NCI-H2081 treated with DMSO at 0.1 percent for 48 hours (cell line): ENCODE results near the gene PRKAG2.
"Not testable (repeated sequence)": the region's sequence is repeated elsewhere in the genome, so short reads cannot be mapped to it uniquely, and the experiment has no call there.

Experiments used
- DNase-seq: peaks from one replicate; lab custom pipeline; 2025; lab: John Stamatoyannopoulos, UW

PRKAG2 gene

DNA sequence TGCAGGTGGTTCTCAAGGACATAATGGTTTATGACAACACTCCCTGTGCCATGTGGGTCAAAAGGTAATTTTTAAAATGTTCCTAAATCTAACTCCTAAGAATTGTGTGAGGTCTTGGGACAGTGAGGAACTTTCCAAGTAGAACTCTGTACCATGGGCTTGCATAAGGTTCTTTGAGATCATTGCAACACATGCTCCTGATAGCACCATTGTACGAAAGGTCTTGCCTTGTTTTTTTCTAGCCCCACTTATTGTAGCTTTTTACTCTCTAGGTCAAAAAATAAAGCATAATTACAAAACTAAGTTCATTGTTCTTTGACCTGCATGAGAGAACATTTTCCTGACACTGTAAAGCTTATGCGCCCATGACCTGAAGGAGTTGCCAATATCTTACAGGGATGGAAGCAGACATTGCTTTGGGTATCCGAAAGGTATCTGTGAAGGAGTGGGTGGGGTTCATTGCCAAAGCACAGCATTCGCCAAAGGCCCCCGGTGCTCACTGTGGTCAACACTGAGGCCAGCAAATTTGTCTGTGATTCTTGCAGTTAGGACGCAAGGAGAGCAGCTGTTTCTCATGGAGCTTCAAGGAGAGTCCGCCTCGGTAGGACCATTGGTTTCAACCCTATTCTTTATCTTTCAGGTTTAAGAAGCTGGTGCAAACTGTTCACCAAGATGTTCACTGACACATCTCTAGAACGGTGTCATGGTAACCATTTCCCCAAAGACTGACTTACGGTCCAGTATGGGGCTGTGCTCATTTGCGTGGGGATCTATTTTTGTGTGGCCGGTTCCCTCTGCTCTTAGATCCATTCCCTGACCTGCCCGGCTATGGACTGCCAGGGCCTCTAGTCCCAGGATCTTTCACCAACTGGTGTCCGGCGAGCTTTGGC is 7.6 kb upstream of the PRKAG2 start:
- no peak for DNase-seq

DNA sequence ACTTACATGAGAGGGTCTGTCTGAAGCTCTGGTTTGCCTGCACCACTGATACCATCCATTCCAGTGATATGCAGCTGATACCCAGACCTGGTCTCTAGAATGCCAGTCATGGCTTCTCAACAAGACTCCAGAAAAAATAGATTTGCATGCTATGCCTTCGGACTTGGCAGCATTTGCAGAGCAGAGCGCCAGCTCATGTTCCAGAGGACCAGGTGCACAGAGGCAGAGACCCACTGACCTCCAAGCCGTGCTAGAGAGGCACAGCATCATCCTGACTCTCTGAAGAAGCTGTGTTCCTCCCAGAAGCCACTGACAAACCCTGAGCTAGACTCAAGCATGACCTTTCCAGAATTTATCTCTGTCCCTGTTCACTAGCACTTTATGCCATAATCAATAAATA is 6.9 kb upstream of the PRKAG2 start:
- no peak for DNase-seq

DNA sequence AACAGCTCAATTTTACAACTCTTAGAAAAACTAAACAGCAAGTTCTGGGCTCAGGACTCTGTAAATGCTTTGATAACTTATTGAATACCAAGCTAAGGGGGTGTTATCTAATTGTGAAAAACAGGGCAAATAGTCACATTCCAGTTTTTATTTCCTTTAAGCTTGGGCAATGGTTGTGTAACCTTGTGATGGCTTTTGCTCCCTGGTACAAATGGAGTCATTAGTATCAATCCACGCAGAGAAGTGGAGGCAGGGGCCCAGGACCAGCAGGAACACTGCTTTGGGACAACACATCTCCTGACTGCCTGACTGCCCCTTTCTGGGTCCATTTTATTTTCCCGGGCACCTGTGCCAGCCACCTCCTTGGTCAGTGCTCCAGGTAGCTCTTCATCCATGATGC is 5.8 kb upstream of the PRKAG2 start:
- no peak for DNase-seq

DNA sequence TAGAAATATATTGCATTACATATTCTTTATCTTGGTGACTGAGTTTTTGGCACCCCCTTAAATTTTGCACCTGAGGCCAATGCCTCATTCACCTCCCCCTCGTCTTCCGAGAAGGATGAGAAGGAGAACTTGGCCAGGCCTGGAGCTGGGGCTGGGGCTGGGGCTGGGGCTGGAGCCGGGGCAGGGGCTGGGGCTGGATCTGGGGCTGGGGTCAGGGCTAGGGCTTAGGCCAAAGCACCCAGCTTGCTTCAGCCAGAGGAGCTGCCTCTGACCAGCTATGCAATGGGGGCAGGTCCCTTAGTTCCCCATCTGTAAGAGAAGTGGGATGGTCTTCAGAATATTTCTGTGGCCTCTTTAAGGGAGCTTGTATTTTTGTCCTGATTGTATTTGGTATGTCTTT is 3.8 kb upstream of the PRKAG2 start:
- no peak for DNase-seq

DNA sequence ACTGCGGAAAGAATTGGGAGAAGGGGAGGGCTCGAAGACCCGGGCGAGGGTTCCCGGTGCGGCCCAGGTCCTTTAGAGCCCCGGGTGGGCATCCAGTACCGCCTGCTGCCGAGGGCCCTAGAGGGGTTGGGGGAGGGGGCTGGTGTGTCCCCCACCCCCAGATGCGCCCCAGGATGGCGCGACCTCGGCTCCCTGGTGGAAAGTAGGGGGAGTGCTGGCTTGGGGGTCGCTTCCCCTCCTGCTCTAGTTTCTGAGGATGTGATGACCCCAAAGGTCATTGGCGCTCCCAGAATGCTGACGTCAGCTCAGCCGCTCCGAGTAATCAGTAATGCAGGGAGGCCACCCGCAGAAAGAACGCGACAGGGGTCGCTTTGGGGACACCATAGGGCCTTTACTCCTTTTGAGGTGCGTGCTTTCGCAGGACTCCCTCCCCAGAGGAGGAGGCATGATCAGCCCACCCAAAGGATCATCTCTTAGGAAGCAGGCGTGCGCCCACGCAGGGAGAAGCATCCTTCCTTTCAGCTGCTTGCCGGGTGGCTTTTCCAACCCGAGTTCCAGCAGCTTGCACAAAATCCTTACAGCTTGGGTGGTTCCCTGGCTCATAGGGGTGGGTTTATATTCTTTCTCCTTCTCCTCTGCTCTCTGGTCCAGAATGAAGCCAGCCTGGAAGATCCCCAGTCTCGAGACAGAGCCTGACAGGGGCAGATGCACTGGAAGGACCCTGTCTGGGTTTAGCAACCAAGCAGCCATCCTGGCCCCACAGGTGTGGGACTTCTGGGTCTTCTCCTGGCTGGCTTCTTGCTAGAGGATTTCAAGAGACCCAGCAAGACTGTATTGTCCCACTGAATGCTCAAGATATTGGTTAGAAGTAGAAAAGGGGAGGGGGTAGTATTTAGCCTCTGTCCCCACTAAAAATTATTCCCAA is 1.3 kb upstream of the PRKAG2 start:
- DNase-seq = no peak

DNA sequence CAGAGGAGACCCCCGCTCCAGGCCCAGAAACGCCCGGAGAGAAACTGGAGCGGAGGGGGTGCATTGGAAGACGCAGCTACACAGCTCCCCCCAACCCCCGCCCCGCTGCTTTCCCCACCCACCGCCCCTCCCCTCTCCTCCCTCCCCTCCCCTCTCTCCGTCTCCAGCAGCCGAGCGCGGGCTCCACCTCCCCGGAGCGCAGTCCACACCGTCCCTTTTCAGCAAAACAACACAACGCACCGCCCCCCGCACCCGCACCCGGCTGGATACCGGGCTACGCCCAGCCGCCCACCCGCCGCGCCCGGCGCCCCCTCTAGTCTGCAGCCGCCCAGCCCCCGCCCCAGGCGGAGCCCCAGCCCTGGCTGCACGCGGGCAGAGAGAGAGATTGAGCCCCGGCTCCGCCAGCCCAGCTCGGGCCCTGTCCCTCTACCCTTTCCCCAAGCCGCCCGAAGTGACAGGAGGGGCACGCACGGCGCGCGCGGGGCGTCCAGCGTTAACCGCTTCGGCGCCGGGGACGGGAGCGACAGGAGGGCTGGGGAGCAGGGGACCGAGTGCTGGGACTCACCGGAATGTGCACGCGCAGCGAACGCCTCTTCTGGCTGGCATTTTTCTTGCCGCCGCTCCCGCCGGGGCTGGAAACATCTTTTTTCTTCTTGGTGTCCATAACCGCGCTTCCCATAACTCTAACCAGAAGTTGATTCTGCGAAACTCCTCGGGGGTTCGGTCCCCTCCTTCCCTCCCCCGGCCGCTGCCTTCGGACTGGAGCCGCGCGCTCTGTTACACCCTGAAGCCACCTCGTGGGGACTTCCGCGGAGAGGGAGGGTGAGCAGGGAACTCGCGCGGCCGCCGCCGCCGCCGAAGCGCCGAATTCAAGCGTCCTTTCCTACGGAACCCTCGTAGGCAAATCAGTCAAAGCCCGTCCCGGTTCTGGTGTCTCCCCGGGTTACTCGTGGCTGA is 695 bp downstream of the PRKAG2 start:
- no peak for DNase-seq

DNA sequence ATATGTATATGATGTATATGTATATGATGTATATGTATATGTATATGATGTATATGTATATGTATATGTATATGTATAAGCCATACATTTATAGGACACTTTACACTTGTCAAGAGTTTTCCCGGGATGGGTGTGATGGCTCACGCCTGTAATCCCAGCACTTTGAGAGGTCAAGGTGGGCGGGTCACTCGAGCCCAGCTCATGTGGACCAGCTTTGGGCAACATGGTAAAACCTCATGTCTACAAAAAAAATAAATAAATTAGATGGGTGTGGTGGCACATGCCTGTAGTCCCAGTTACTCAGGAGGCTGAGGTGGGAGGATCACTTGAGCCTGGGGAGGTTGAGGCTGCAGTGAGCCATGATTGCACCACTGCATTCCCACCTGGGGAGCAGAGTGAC is 2.4 kb downstream of the PRKAG2 start:
- not testable (repeated sequence) for DNase-seq

DNA sequence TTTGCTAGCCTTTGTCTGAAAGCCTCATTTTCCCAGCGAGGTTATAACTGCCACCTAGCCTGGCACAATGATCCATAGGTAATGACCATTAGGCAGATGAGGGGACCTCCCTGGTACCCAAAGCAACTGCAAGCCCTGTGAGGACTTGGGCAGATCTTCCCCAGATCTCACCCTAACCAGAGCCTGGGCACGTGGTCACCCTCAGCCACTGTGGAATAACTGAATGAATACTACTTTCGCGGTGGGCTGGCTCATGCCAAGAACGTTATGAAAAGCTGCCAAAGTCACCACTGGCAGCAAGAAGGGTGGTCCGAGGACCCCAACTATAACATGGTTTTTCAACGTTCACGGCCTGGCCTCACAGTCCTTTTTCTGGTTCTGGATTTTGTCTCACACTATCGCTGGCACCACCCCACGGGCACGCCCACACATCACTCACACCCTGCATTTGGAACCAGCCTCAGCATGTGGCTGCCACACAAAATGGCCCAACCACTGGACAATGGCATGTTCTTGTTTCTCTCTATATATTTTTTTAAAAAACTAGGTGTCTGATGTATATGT is 3.4 kb downstream of the PRKAG2 start:
- no peak for DNase-seq

DNA sequence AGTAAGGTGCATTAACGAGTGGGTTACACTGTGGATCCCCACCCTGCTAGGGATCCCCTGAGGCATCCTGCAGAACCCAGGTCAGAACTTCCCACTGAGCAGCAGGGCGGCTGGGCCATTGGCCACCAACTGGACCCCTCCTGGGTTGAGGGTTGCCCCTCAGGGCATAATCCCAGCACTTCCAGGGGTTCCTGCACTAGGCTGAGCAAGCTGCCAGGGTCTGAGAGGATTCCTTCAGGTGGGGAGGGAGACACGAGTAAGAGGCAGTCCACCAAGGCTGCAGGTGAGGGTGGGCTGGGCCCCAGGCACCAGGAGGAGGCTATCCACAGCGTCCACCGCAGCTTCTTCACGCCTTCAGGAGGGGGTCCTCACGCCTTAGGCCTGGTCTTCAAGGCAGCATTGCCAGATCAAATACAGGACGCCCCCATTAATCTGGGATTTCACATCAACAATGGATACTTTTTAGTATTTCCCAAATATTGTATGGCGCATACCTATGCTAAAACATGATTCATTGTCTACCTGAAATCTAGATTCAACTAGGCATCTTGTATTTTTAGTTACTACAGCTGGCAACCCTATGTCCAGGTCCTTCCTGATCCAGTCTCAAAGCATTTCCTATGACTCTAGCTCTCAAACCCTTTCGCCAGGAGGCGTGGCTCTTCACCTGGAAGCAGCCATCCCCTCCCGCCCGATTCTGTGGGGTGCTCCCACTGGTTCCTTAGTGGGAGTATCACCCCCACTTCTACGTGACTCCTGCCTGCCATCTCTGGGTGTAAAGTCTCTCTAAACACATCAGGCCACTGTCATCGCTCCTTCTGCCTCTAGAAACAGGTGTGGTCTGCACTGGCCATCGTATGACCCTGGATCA is 4.1 kb downstream of the PRKAG2 start:
- DNase-seq = no peak

DNA sequence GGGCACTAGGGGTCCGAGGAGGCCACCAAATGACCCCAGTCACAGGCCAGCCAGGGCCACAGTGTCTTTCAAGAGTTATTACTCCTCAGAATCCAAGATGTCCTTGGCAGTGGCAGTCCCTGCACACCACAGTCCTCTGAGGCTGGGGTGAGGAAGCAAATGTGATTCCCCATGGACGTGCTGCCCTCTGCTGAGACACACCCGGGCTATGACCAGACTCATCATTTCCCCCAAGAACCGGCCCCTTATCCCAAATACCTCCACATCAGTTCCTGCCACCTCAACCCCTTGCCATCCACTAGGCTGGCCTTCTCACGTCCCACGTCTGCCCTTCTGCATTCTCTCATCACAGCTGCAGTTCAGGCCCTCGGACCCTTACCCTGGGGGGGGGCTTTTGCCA is 5.0 kb downstream of the PRKAG2 start:
- no peak for DNase-seq

DNA sequence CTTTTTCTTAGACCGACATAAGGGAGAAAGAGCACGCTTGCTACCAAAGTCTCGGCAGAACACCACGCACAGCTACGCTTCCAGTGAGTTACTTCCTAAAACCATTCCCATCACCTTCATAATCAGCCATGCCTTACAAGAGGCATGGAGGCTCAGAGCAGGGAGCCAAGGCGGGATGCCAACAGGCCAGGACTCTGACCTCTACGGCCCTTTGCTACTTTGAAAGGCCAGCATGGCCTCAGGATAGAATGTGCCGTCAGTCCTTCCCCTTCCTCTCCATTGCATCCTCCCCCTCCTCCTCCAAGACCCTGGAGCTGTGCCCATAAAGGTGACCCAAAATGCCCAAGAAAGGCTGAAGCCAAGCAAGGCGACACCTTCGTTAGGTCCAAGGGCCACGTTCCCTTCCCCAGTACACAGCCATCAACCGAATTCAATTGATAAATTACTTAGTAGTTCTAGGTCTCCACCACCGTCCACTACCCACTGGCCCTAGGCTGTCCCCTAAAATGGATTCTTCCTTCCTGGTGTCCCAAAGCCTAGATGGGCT is 5.7 kb downstream of the PRKAG2 start:
- no peak for DNase-seq

DNA sequence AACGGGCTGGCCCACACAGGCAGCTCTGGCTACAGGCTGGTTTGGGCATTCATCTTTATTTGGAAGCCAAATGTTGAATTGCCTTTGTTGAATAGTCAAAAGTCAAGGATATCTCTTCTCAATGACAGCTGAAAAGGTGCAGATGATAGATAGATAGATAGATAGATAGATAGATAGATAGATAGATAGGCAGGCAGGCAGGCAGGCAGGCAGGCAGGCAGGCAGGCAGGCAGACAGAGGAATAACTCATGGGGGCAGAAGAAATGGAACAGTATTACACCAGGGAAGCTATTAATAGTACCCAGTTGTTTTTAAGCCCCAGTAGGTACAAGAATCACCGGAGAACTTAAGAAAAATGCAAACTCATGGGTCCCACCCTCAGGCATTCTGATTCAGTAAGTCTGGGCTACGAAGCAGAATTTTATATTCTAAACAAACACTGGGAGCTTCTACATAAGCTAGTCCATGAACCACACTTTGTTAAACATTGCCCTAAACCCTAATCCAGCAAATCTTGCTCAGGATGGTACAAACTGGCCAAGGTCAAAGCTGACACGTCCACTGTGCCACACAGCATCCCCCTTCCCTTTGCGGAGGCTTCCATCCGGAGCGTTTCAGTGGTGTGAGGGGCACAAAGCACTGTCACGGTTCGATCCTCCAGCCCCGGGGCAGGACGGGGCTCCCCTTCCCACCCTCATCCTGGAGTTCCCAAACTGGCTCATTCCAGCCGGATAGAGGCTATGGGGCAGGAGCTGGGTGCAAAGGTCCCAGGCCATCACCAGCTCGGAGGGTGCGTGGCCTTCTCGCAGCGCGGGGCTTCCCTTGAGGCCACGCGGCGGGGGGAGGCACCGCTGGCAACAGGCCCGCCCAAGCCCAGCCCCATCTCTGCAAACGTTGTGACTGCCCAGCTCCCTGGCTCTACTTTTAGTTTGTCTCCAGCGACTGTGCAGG is 6.7 kb downstream of the PRKAG2 start:
- DNase-seq = no peak

DNA sequence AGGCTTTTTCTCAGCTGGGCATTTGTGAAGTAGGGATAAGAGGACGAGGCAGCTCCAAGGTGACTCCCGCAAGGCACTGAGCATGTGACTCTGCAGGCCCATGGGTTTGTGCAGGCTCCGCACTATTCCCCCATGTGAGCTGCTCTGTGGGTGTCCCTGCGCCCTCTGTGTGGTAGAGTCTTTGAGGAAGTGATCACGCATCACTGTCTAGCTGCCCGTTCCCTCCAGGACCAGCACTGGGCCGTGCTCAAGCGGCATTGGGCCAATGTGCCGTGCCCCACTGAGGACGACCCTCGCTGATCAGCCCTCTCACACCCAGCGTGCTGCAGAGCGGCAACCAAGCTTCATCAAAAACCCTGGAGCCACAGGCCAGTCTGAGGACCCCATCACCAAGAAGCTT is 7.5 kb downstream of the PRKAG2 start:
- DNase-seq = no peak

DNA sequence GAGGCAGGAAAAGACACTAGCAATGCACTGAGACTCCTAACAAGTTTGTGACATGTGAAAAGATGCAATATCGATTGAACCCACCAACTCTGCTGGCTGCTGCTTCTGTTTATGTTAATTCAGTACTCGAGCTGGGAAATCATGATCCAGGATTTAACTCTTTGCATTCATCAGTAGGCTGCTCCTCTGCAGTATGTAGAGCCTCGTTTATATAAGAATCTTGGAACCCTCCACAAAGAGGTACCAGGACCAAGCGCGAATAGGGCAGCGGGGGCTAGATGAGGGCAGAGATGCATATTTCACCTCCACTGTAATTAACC is 7.8 kb downstream of the PRKAG2 start:
- DNase-seq = no peak

DNA sequence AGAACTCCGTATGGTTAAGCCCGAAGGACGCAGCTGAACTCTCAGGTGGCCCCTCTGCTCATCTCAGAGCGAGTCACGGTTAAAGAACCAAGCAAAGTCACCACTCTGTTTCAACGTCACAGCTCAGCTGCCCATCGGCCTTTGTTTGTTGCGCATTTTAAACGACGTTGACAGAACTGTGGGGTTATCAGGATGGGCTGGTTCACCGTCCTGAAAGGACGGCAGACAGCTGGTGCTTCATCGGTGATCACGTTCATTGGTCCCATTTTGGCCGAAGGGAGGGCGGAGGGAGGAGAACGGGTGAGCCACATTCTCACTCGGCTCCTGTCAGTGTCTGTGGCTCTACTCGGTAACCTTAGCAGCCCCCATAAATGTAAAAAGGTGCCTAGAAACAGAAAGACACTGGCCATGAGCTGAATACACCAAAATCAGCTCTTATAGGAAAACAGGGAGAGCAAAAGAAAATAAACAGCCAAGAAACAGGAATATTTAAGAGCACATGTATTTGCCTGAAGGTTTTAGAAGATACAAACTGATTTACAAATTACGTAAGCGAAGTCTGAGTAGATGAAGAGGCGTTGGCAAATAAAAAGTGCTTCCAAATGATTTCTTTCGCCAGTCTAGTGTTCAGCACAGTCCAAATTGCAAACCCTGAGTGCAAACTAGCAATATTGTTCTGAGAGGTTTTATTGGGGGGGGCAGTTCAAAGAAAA is 8.4 kb downstream of the PRKAG2 start:
- DNase-seq = no peak

DNA sequence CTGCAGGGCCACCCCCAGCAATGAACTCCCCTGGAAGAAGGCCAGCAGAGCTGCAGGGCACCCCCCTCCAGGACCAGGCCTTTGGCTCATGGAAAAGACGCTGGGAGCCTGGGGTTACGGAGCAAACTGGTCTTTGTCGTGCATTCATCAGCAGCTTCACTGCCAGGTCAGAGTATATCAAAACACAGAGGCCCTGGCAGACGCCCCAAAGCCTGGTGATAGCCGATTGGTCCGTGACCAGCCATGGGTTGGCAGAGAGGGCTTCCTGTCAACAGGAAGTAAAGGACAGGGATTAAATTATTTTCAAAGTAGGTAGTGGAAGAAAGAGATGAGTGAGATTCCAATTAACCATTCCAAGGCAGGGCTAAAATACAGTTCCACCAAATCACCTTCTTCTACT is 9.0 kb downstream of the PRKAG2 start:
- no peak for DNase-seq

DNA sequence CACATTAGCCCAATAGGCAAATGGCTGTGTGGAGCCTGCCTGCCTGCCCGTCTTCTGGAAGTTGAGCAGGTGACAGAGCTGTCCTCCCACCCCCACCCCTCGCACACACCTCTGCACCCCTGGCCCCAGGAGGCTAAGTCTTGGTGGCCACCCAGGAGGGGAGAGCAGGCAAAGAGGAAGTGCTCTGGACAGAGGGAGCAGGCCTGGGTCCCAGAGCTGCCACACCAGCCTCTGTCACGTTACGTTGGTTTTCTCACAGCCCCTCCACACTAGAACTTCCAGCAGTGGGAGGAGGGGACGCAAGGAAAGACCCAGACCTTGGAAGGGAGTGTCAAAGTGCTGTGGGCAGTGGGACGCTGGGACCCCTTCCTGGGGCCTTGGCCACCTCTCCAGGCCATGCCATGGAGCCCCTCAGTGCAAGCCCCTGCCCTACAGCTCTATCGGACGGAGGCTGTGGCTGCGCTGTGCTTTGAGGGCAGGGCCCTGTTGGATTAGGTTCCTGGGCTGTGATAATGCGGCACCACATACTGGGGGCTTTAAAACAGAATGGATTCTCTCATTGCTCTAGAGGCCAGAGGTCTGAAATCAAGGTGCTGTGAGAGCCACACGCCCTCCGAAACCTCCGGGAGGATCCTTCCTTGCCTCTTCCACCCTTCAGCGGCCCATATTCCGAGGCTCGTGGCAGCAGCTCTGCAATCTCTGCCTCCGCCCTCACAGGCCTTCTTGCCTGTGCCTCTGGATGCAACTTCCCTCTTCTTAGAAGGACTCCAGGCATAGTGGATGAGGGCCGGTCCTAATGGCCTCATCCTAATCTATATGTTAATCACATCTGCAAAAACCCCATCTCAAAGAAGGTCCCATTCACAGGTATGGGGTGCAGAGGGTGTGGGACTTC is 9.9 kb downstream of the PRKAG2 start:
- DNase-seq = no peak

DNA sequence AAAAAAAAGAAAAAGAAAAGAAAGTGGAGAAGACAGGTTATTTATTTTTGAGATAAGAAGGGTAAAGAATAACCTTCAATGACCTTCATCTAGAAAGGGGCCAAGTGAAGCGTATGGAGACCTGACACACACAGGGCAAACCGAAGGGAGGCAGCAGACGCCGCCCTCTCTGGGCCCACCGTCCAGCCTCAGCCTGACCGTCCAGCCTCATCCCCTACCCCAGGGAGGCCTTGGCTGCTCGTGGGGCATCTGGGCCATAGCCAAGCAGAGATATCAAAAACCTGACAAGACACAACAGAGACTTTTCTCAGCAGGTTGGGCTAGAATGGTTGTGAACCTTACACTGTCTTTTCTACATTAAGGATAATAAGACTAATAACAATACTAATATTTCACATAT is 10.9 kb downstream of the PRKAG2 start:
- no peak for DNase-seq
